ENCODE measurements around the gene TTC27. TPM values are rescaled to one million over a fixed set of nuclear protein-coding genes. Genes with fewer than 3 reads are reported as not detected.

Gene TTC27
- total RNA-seq, 1 experiment from 2014 or later: 25.1 TPM

DNA sequence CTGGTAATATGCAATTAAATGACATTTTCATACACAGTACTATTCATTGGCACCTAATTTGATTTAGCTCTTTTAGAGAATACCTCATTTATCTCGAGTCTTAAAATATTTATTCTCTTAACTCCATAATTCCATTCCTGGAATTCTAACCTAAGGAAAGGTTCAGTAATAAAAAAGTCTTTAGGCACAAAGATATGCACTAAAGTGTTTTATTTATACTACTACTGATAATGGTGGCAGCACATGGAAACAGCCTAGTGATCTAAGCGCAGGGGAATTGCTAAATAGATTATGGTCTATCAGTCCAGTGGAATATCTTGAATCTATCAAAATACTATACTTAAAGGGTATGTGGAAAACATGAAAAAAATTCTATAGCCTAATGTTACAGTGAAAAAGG is 176.4 kb downstream of the TTC27 start (continued):
- TF ChIP-seq, protein P1, sequence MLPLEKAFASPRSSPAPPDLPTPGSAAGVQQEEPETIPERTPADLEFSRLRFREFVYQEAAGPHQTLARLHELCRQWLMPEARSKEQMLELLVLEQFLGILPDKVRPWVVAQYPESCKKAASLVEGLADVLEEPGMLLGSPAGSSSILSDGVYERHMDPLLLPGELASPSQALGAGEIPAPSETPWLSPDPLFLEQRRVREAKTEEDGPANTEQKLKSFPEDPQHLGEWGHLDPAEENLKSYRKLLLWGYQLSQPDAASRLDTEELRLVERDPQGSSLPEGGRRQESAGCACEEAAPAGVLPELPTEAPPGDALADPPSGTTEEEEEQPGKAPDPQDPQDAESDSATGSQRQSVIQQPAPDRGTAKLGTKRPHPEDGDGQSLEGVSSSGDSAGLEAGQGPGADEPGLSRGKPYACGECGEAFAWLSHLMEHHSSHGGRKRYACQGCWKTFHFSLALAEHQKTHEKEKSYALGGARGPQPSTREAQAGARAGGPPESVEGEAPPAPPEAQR (CRISPR knock-in tag; IDR thresholded peaks at IDR 0.05): no peak

DNA sequence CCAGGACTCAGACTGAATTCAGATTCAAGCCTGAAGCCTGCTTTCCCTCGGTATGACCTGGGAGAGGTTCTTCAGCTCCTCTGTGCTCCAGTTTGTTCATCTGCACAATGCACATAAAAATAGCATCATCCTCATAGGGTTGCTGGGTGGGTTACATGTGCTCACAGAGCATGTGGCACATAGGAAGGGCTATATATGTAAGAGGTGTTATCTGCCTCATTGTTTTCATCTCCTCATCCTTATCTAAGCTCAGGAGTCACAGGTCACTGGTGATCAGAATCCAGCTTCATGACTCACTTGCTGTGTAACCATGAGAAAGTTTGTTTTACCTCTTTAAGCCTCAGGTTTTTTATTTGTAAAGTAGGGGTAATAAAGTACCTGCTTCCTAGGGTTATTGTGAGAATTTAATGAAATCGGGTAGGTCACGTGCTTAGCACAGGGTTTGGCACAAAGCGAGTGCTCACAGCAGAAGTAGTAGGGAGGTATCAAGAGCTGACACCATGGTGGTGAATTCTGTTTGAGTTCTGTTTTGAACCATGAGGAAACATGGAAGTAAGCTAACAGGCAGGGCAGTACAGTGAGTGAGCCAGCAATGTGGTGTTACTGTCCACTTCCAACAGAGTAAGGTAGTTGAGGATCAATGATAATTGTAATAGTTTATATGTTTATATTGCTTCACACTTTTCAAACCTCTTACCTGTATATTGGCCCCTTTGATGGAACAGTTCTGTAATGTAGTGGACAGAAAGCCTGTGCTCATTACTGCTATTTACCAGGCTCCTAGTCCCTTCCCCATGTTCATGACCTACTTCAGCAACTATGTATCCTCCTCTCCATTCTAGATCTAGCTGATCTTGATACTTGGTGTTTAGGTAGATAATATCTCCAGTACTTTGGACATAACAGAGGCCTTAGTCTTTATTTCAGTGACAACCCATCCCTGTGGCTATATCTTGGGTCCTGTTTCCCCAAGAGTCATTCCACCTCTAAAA is 177.6 kb downstream of the TTC27 start:
- H3K9me3 Mint-ChIP-seq: no peaks in the 10 kb centered on the region
- ATAC-seq: no peak
- DNase-seq (ENCODE audit: low spot score): no peak
- H3K27me3 Mint-ChIP-seq (ENCODE audit: low read depth): no peaks in the 10 kb centered on the region
- CTCF ChIA-PET: interaction anchor here (0.6 kb wide), 1 partner anchor 95 kb away, joined by 3 read pairs; no protein-coding TSS in a partner anchor
- peak; percentile 57 for TF ChIP-seq GABPB1 (CRISPR knock-in tag; IDR thresholded peaks at IDR 0.05)
- TF ChIP-seq, protein P2, sequence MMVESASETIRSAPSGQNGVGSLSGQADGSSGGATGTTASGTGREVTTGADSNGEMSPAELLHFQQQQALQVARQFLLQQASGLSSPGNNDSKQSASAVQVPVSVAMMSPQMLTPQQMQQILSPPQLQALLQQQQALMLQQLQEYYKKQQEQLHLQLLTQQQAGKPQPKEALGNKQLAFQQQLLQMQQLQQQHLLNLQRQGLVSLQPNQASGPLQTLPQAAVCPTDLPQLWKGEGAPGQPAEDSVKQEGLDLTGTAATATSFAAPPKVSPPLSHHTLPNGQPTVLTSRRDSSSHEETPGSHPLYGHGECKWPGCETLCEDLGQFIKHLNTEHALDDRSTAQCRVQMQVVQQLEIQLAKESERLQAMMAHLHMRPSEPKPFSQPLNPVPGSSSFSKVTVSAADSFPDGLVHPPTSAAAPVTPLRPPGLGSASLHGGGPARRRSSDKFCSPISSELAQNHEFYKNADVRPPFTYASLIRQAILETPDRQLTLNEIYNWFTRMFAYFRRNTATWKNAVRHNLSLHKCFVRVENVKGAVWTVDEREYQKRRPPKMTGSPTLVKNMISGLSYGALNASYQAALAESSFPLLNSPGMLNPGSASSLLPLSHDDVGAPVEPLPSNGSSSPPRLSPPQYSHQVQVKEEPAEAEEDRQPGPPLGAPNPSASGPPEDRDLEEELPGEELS (CRISPR knock-in tag; IDR thresholded peaks at IDR 0.05): no peak
- H3K36me3 Mint-ChIP-seq: no peaks in the 10 kb centered on the region
- H3K4me3 Mint-ChIP-seq: no peak overlapping the region
- POLR2A ChIA-PET: no interaction called here
- H3K27ac Mint-ChIP-seq: peak overlapping the region; percentile 0; the same call in 1 of the 2 replicates
- H3K4me1 Mint-ChIP-seq: no peaks in the 10 kb centered on the region

DNA sequence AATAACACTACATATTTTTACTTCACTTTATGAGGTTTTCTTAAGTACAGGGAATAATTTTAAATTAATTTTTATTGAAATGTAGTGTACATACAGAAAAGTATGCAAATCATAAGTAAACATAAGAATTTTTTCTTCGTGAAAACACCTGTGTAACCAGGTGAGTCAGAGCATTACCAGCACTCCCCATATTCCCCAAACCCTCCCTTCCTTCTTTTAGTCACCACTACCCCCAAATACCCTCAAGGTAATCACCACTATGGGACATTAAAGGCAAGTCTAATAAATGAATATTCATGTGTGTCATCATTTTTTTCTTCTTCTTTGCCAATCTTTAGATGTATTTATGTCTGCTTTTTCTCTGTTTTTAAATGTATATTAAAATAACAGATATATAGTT is 179.0 kb downstream of the TTC27 start:
- ChIA-PET CTCF (no interaction called here), POLR2A (no interaction called here)
- Mint-ChIP-seq H3K4me1 (no peaks in the 10 kb centered on the region), H3K27ac (no peak overlapping the region), H3K36me3 (no peaks in the 10 kb centered on the region), H3K27me3 (ENCODE audit: low read depth) (no peaks in the 10 kb centered on the region), H3K9me3 (no peaks in the 10 kb centered on the region), H3K4me3 (no peak overlapping the region)
- TF ChIP-seq, protein P2 (CRISPR knock-in tag; IDR thresholded peaks at IDR 0.05): no peak
- no peak for TF ChIP-seq MXD4 (CRISPR knock-in tag; IDR thresholded peaks at IDR 0.05; ENCODE audit: borderline replicate concordance)
- no peak for TF ChIP-seq CBFB (CRISPR knock-in tag; IDR thresholded peaks at IDR 0.05; ENCODE audit: low read depth)
- no peak for TF ChIP-seq CREB1 (CRISPR knock-in tag; IDR thresholded peaks at IDR 0.05)
- no peak for TF ChIP-seq TEAD1 (CRISPR knock-in tag; IDR thresholded peaks at IDR 0.05)
- TF ChIP-seq, protein P3, sequence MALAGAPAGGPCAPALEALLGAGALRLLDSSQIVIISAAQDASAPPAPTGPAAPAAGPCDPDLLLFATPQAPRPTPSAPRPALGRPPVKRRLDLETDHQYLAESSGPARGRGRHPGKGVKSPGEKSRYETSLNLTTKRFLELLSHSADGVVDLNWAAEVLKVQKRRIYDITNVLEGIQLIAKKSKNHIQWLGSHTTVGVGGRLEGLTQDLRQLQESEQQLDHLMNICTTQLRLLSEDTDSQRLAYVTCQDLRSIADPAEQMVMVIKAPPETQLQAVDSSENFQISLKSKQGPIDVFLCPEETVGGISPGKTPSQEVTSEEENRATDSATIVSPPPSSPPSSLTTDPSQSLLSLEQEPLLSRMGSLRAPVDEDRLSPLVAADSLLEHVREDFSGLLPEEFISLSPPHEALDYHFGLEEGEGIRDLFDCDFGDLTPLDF (CRISPR knock-in tag; IDR thresholded peaks at IDR 0.05): no peak
- TF ChIP-seq NFYB (CRISPR knock-in tag; conservative IDR thresholded peaks at IDR 0.05; ENCODE audit: low read depth): no peak
- no peak for TF ChIP-seq FOXJ3 (CRISPR knock-in tag; IDR thresholded peaks at IDR 0.05; ENCODE audit: borderline replicate concordance)
- no peak for ATAC-seq
- DNase-seq (ENCODE audit: low spot score): no peak

DNA sequence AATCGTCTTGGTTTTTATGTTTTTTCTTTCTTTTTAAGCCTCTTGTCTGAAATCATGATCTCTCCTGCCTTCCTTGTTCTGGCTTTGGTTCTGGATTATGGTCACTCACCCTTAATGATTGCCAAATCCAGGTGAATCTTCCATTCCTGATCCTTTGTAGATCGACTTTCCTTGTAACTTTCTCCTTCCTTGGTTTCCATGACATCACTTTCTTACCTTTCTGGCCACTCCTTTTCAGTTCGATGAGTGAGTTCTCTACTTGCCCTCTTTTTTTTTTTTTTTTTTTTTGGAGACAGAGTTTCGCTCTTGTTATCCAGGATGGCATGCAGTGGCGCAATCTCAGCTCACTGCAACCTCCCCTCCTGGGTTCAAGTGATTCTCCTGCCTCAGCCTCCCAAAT is 179.8 kb downstream of the TTC27 start:
- Mint-ChIP-seq H3K27ac (peak overlapping the region; percentile 55; the same call in 1 of the 2 replicates), H3K9me3 (no peaks in the 10 kb centered on the region), H3K4me1 (no peaks in the 10 kb centered on the region), H3K4me3 (no peak overlapping the region), H3K36me3 (no peaks in the 10 kb centered on the region), H3K27me3 (ENCODE audit: low read depth) (no peaks in the 10 kb centered on the region)
- ChIA-PET POLR2A (no interaction called here), CTCF (no interaction called here)
- ATAC-seq (no peak), DNase-seq (ENCODE audit: low spot score) (no peak)
- TF ChIP-seq, protein P4, sequence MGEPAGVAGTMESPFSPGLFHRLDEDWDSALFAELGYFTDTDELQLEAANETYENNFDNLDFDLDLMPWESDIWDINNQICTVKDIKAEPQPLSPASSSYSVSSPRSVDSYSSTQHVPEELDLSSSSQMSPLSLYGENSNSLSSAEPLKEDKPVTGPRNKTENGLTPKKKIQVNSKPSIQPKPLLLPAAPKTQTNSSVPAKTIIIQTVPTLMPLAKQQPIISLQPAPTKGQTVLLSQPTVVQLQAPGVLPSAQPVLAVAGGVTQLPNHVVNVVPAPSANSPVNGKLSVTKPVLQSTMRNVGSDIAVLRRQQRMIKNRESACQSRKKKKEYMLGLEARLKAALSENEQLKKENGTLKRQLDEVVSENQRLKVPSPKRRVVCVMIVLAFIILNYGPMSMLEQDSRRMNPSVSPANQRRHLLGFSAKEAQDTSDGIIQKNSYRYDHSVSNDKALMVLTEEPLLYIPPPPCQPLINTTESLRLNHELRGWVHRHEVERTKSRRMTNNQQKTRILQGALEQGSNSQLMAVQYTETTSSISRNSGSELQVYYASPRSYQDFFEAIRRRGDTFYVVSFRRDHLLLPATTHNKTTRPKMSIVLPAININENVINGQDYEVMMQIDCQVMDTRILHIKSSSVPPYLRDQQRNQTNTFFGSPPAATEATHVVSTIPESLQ (CRISPR knock-in tag; IDR thresholded peaks at IDR 0.05): no peak
- TF ChIP-seq FOXP1 (CRISPR knock-in tag; IDR thresholded peaks at IDR 0.05; ENCODE audit: borderline replicate concordance): no peak
- no peak for TF ChIP-seq GRHL2 (CRISPR knock-in tag; IDR thresholded peaks at IDR 0.05; ENCODE audit: insufficient replicate concordance, severe bottlenecking)
- no peak for TF ChIP-seq CBFB (CRISPR knock-in tag; IDR thresholded peaks at IDR 0.05; ENCODE audit: low read depth)
- TF ChIP-seq, protein P5, sequence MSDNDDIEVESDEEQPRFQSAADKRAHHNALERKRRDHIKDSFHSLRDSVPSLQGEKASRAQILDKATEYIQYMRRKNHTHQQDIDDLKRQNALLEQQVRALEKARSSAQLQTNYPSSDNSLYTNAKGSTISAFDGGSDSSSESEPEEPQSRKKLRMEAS (CRISPR knock-in tag; IDR thresholded peaks at IDR 0.05): no peak
- no peak for TF ChIP-seq GABPB1 (CRISPR knock-in tag; IDR thresholded peaks at IDR 0.05)
- no peak for TF ChIP-seq ZNF317 (CRISPR knock-in tag; IDR thresholded peaks at IDR 0.05; ENCODE audit: borderline replicate concordance, low read depth)
- no peak for TF ChIP-seq TP53 (CRISPR knock-in tag; IDR thresholded peaks at IDR 0.05)
- no peak for TF ChIP-seq RELA (CRISPR knock-in tag; IDR thresholded peaks at IDR 0.05; ENCODE audit: borderline replicate concordance)
- TF ChIP-seq GTF2I (CRISPR knock-in tag; conservative IDR thresholded peaks at IDR 0.05): no peak
- TF ChIP-seq, protein P6, sequence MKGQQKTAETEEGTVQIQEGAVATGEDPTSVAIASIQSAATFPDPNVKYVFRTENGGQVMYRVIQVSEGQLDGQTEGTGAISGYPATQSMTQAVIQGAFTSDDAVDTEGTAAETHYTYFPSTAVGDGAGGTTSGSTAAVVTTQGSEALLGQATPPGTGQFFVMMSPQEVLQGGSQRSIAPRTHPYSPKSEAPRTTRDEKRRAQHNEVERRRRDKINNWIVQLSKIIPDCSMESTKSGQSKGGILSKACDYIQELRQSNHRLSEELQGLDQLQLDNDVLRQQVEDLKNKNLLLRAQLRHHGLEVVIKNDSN (CRISPR knock-in tag; IDR thresholded peaks at IDR 0.05): no peak

Data from WTC11 (cell line).